ENCODE measurements around the gene CAPN9.
"Not testable (repeated sequence)": the region's sequence is repeated elsewhere in the genome, so short reads cannot be mapped to it uniquely, and the experiment has no call there.

The CAPN9 gene

DNA sequence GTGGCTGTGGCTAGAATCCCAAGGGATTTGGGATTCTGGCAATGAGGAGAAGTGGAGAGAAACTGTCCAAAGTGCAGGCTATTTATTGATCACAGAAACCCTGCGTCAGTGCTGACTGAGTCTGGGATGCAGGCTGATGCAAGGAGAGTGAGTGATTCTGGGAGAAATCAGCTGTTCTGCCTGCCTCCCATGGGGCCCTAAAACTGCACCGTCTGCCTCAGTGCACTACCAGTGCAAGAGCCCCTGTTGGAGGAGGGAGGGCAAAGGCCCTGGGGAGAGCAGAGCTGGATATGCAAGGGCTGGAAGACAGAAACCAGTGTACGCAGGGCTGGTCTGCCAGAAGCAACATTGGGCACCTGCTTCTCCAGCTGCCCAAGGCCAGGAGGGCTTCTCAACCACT lies 78.6 kb downstream of the CAPN9 start:
- no peak for DNase-seq

GRCh38 chr1:230826166-230826875 lies 79.1 kb downstream of the CAPN9 start:
- no peak for DNase-seq

DNA sequence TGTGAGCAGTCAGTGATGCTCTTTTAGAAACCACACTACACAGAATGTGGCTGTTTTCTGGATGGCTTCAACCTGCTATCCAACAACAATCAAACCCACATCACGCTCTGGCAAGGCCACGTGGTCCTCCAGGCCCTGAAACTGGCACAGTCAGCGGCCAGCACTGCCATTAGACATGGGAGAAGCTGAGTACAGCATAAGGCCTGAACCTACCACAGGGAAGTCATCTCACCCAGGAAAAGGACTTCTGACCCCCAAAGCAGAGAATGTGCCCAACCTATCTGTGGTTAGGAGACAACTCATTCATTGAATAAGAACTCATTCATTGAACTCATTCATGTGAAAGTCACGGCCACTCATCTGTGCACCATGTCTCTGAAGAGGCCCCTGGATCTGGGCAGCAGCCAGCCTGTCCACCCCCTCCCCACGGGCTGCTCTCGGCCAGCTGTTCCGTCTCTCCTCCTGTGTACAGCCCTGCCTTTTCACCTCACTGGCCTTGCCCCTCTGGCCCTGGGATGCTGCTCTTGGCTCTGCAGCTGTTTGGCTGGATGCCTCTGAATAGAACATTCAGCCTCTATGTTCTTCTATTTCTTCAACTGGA lies 80.0 kb downstream of the CAPN9 start:
- no peak for DNase-seq

DNA sequence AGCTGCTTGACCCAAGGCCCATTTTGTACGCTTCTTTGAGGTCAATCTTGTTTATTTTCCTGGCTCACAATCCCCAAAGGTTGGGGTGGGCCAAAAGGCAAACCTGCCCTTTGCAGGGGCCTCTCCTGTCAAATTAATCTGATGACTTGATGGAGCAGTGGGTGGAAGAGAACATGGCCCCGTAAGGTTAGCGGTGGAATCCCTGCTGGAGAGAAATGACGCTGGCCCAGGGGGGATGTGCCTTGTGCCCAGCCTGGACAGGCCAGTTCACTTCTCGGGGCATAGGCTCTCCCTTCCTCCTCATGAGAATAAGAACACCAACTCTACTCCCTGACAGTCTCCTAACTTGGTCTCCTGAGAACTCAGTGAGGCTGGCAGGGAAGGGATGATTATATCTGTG lies 80.6 kb downstream of the CAPN9 start:
- DNase-seq, result no peak

DNA sequence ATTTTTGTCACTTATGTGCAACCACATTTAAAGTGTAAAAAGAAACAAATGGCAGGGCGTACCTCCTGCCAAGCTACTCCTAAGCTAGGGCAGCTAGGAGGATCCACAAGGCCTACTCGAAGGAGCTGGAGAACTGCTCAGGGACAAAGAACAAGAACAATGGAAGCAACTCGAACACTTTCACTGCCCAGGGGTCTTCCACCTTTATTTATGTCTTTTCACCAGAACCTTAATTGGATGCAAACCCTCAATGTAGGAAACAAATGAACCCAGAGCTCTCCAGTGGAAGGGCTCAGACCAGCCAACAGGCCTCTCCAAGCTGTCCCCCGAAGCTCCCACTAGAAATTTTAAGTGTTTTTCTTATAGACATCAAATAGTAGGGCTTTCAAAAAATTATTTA lies 81.2 kb downstream of the CAPN9 start:
- DNase-seq, result no peak

DNA sequence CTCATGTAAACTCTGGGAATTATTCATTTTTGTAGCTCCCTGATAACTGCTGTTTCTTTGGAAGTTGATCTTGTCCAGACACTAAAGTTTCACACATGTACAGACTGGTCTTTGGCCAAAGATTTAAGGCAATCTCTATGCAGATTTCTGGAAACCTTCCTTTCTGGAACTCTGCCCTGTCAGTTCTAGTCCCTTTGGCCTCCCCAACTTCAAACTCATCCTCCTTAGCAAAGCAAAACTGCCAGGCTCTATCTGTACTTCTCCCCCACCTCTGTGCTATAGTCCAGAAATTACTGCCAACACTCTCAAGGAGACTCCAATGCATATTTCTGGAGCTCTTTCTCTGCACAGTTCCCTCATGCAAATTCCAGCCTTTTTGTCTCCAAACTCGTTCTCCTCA lies 84.6 kb downstream of the CAPN9 start:
- DNase-seq, result no peak

GRCh38 chr1:230832476-230832875 lies 85.3 kb downstream of the CAPN9 start:
- DNase-seq, result no peak

DNA sequence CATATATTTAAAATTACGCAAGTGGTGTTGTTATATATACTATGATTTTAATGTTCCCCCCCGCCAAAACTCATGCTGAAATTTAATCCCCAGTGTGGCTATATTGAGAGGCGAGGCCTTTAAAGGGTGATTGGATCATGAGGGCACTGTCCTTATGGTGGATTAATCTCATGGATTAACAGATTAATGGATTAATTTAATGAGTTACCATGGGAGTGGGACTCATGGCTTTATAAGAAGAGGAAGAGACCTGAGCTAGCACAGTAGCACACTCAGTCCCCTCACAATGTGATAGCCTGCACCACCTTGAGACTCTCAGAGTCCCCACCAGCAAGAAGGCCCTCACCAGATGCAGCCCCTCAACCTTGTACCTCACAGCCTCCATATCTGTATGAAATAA lies 86.3 kb downstream of the CAPN9 start:
- DNase-seq, result no peak

DNA sequence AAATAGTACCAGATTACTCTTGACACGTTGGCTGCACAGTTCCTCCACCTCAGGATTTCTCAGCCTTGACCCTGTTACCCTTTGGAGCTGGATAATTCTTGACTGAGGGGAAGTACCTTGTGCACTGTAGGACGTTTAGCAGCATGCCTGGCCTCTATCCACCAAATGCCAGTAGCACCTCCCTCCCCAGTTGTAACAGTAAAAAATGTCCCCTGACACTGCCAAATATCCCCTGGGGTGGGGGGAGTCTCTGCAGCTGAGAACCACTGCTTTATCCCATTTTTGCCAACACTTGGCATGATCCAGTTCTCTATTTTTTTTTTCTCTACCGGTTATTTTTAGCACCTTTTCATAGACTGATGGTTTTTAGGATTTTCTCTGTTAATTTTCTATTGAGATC lies 87.1 kb downstream of the CAPN9 start:
- no peak for DNase-seq

GRCh38 chr1:230836347-230836746 lies 89.2 kb downstream of the CAPN9 start:
- DNase-seq, result no peak

GRCh38 chr1:230836793-230837192 lies 89.6 kb downstream of the CAPN9 start:
- DNase-seq, result no peak

DNA sequence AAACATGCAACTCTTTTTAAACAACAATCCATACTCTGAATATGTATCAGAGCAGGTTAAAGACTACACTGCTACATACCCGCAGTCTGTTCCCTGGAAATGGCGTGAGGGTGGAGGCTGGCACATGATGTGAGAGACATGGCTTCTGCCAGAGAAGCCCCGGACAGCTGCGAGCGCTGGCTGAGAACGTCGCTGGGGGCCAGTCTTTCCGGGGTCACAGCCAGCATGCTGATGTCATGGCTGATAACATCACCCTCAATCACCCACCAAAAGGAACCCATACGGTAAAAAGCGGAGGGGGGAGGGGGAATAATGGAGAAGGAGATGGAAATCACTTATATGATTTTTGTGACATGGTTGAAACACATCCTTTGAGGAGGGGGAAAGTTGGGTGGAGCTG lies 92.0 kb downstream of the CAPN9 start:
- DNase-seq, result no peak

DNA sequence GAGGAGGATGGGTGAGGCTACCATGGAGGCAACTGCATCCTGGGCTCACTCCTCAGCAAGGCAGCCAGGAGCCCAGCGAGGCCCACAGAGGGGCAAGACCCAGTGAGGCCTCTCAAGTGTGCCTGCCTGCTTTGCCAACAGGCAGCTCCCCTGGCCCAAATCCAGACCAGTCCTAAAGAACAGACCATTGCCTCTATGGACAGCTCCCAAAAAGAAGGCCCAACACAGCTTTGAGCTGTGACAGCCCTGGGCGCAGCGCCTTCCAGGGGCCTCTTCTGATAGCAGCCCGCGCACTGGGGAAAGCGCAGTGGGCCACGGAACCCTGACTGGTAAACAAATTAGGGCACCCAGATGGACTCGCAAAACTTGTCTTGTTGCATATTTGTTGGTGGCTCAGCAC lies 95.6 kb downstream of the CAPN9 start:
- no peak for DNase-seq

- DNase-seq, result no peak
Observed at GRCh38 chr1:230843503-230844309, 96.5 kb downstream of the CAPN9 start.

- DNase-seq, result no peak
Observed at GRCh38 chr1:230844561-230844960, 97.4 kb downstream of the CAPN9 start.

DNA sequence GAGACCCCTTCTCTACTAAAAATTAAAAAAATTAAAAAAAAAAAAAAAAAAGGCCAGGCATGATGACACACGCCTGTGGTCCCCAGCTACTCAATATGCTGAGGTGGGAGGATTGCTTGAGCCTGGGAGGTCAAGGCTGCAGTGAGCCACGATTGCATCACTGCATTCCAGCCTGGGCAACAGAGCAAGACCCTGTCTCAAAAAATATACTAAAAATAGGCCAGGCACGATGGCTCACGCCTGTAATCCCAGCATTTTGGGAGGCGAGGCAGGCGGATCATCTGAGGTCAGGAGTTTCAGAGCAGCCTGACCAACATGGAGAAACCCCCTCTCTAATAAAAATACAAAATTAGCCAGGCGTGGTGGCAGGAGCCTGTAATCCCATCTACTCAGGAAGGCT lies 98.0 kb downstream of the CAPN9 start:
- not testable (repeated sequence) for DNase-seq

DNA sequence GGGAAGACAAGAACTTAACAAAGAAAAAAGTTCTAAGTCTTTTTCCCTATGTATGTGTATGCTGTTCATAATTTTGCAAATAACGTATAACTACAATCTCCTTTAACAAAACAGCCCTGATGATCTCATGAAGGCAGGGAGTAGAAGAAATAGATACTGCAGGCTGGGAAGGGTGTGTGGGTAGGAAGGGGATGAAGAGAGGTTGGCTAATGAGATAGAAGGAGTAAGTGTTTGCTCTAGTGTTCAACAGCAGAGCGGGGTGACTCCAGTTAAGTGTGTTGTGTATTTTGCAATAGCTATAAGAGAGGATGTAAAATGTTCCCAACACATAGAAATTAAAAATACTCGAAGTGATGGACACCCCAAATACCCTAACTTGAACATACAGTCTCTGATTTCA lies 101.0 kb downstream of the CAPN9 start:
- no peak for DNase-seq

DNA sequence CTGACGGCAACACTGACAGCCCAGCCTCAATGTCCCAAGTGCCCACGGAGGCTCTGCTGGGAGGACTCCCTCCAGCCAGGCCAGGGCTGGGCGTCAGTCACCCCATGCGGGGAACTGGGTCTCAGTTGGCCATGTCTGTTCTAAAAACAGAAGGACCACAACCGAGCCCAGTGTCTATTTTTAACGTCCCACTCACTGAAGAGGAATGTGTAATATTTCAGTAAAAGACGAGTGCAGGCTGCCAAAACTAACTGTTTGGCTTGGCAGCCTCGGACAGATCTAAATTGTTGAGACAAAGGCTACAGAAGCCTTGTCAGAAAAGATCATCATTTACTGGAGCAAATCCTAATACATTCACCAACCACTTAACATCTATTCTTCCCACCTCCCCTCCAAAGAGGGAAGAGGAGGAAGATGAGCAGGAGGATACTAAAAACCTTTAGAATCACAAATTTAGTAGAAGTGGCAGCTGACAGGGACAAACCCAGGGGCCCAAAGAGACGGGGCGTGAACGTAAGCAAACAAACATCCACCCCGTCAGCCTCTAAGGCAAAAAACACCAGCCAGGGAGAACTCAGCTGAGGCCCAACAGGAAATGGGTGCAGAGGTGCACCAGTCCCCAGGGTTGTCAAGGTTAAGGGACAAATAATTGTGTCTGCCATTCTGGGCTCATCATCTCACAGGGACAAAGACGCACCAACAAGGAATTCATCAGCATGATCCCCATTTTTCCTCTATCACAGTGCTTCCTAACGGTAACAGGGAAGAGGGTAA lies 102.5 kb downstream of the CAPN9 start:
- no peak for DNase-seq

- no peak for DNase-seq
Observed at GRCh38 chr1:230850547-230850946, 103.4 kb downstream of the CAPN9 start.

GRCh38 chr1:230851291-230851691 lies 104.1 kb downstream of the CAPN9 start:
- DNase-seq, result no peak

All from cortex of kidney (tissue), 1 donor.